ENCODE results near the gene PPM1L.

DNA sequence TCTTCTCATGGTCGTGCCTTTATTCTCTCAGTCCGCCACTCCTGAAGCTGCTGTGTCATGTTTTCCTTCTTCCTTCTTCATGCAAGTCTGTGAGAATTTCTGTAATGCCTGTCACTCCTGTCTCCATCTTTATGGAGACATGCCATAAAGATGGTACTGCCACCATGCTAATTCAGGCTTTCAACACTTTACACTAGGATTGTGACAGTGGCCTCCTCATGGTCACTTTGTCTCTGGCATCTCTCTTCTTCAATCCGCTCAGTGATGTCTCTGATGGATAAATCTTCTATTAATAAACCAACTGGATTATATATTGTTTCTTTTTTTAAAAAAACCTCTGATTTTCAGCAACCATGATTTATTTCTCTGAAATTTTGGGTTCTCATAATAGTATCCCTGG is 18.1 kb downstream of the PPM1L start:
- TF ChIP-seq GATA2 (IDR thresholded peaks at IDR 0.05; ENCODE audit: low read depth, low read length) (no peak), GATA3 (IDR thresholded peaks at IDR 0.05; ENCODE audit: low read depth, low read length) (no peak)
